Measurements from ENCODE around the gene CCDC152.
"Not testable (repeated sequence)": the region's sequence is repeated elsewhere in the genome, so short reads cannot be mapped to it uniquely, and the experiment has no call there.

Gene CCDC152

GRCh38 chr5:42756606-42757601, at the start of gene CCDC152:
Gene CCDC152, plus strand, starts transcription at chr5:42756818. Its CDS starts 2,304 bp downstream, at chr5:42759122.
- no peak within 1 kb of the TSS for H3K27ac ChIP-seq
- DNase-seq (ENCODE audit: low read depth, low spot score): no peak

- H3K27ac ChIP-seq: no peak overlapping the region
- DNase-seq (ENCODE audit: low read depth, low spot score): no peak
Measured at GRCh38 chr5:42715785-42716184, 40.8 kb upstream of the CCDC152 start.

- H3K27ac ChIP-seq: no peak overlapping the region
- DNase-seq (ENCODE audit: low read depth, low spot score): no peak
Measured at GRCh38 chr5:42718591-42718990, 38.0 kb upstream of the CCDC152 start.

- no peak overlapping the region for H3K27ac ChIP-seq
- no peak for DNase-seq (ENCODE audit: low read depth, low spot score)
Measured at GRCh38 chr5:42719034-42719433, 37.6 kb upstream of the CCDC152 start.

GRCh38 chr5:42720251-42720650, 36.4 kb upstream of the CCDC152 start:
- no peak overlapping the region for H3K27ac ChIP-seq
- no peak for DNase-seq (ENCODE audit: low read depth, low spot score)

- DNase-seq (ENCODE audit: low read depth, low spot score): no peak
- H3K27ac ChIP-seq: no peak overlapping the region
Measured at GRCh38 chr5:42721484-42721883, 35.1 kb upstream of the CCDC152 start.

- DNase-seq (ENCODE audit: low read depth, low spot score); H3K27ac ChIP-seq: not testable (repeated sequence)
Measured at GRCh38 chr5:42734531-42735058, 22.0 kb upstream of the CCDC152 start.

GRCh38 chr5:42740920-42741319, 15.7 kb upstream of the CCDC152 start:
- no peak overlapping the region for H3K27ac ChIP-seq

GRCh38 chr5:42745426-42745825, 11.2 kb upstream of the CCDC152 start:
- no peak for DNase-seq (ENCODE audit: low read depth, low spot score)
- H3K27ac ChIP-seq: no peak overlapping the region

More at GRCh38 chr5:42740920-42741319, 15.7 kb upstream of the CCDC152 start:
- no peak for DNase-seq (ENCODE audit: low read depth, low spot score)

GRCh38 chr5:42745856-42746255, 10.8 kb upstream of the CCDC152 start:
- no peak for DNase-seq (ENCODE audit: low read depth, low spot score)
- no peak overlapping the region for H3K27ac ChIP-seq

GRCh38 chr5:42749020-42749419, 7.6 kb upstream of the CCDC152 start:
- DNase-seq (ENCODE audit: low read depth, low spot score): peak; percentile 3

GRCh38 chr5:42750507-42750906, 6.1 kb upstream of the CCDC152 start:
- H3K27ac ChIP-seq: no peak overlapping the region
- no peak for DNase-seq (ENCODE audit: low read depth, low spot score)

More at GRCh38 chr5:42749020-42749419, 7.6 kb upstream of the CCDC152 start:
- H3K27ac ChIP-seq: no peak overlapping the region

- H3K27ac ChIP-seq: no peak overlapping the region
- DNase-seq (ENCODE audit: low read depth, low spot score): peak; percentile 22
Measured at GRCh38 chr5:42751044-42751443, 5.6 kb upstream of the CCDC152 start.

- H3K27ac ChIP-seq: no peak overlapping the region
- DNase-seq (ENCODE audit: low read depth, low spot score): no peak
Measured at GRCh38 chr5:42753099-42753498, 3.5 kb upstream of the CCDC152 start.

GRCh38 chr5:42759456-42759855, 2.8 kb downstream of the CCDC152 start:
- DNase-seq (ENCODE audit: low read depth, low spot score): no peak
- H3K27ac ChIP-seq: no peak overlapping the region

GRCh38 chr5:42760426-42760825, 3.8 kb downstream of the CCDC152 start:
- no peak overlapping the region for H3K27ac ChIP-seq
- no peak for DNase-seq (ENCODE audit: low read depth, low spot score)

- DNase-seq (ENCODE audit: low read depth, low spot score): no peak
- no peak overlapping the region for H3K27ac ChIP-seq
Measured at GRCh38 chr5:42761791-42762190, 5.2 kb downstream of the CCDC152 start.

GRCh38 chr5:42767491-42768105, 11.0 kb downstream of the CCDC152 start:
- no peak overlapping the region for H3K27ac ChIP-seq
- DNase-seq (ENCODE audit: low read depth, low spot score): no peak

GRCh38 chr5:42768106-42768504, 11.5 kb downstream of the CCDC152 start:
- no peak overlapping the region for H3K27ac ChIP-seq
- DNase-seq (ENCODE audit: low read depth, low spot score): no peak

GRCh38 chr5:42770003-42770402, 13.4 kb downstream of the CCDC152 start:
- no peak overlapping the region for H3K27ac ChIP-seq
- no peak for DNase-seq (ENCODE audit: low read depth, low spot score)

Data from epithelial cell of prostate (primary cell).